ENCODE data around the gene SERPINE2.

- TF ChIP-seq ATF3 (IDR thresholded peaks at IDR 0.05) (no peak), CTCF (IDR thresholded peaks at IDR 0.05 in 2 of 3, conservative IDR thresholded peaks at IDR 0.05 in 1 of 3; ENCODE audit: borderline replicate concordance in 1 of 3, insufficient read depth in 1 of 3, low read depth in 2 of 3, low read length in 2 of 3) (no peak), POLR2A (IDR thresholded peaks at IDR 0.05; ENCODE audit: borderline replicate concordance, extremely low read depth, insufficient read depth, insufficient read length) (no peak), CEBPB (IDR thresholded peaks at IDR 0.05; ENCODE audit: low read depth) (no peak), RAD21 (IDR thresholded peaks at IDR 0.05; ENCODE audit: low read depth) (no peak), POLR2AphosphoS5 (IDR thresholded peaks at IDR 0.05; ENCODE audit: low read depth, low read length) (no peak), FOSL1 (IDR thresholded peaks at IDR 0.05; ENCODE audit: low read depth) (no peak), REST (IDR thresholded peaks at IDR 0.05; ENCODE audit: low read depth) (no peak), ZNF274 (IDR thresholded peaks at IDR 0.05; ENCODE audit: low read depth, low read length) (no peak), SIN3A (IDR thresholded peaks at IDR 0.05; ENCODE audit: low read depth) (no peak), JUND (IDR thresholded peaks at IDR 0.05) (no peak), EZH2phosphoT487 (IDR thresholded peaks at IDR 0.05; ENCODE audit: borderline replicate concordance) (no peak), EZH2 (IDR thresholded peaks at IDR 0.05) (no peak), ELF1 (IDR thresholded peaks at IDR 0.05; ENCODE audit: borderline replicate concordance, low read depth) (no peak)
These were observed 38.9 kb upstream of the SERPINE2 start for GRCh38 chr2:224077773-224078507.

Data from HCT116 (cell line).